Thoracic aorta (tissue), 2 donors: ENCODE data around the gene PHF14. TPM values are rescaled to one million over a fixed set of nuclear protein-coding genes. Genes with fewer than 3 reads are reported as not detected.

Experiments
- ATAC-seq: fragments of 150-250 bp; one replicate; pipeline ENCODE4 v1.8.0; 2017; ENCODE audit warnings: low read depth; ENCODE audit not compliant: insufficient number of reproducible peaks, low FRiP score
- DNase-seq: peaks from one replicate; pipeline ENCODE4 v3.0.0-alpha.2; 2020; ENCODE audit warnings: low spot score
- H3K27ac ChIP-seq, 2 donors: fragments of 200-600 bp; sonication (generic); 1 replicate in 1 of 2; 2 replicates in 1 of 2; pipeline ENCODE4 v1.5.1; 2016; ENCODE audit warnings: mild to moderate bottlenecking in 2 of 2, moderate library complexity in 2 of 2
- H3K27me3 ChIP-seq: fragments of 200-600 bp; sonication (generic); replicated peaks from 2 replicates; pipeline ENCODE4 v1.6.0; 2016; ENCODE audit warnings: mild to moderate bottlenecking; ENCODE audit not compliant: insufficient read depth
- H3K36me3 ChIP-seq: fragments of 200-600 bp; sonication (generic); one replicate; pipeline ENCODE4 v1.5.1; 2016
- H3K4me1 ChIP-seq, 2 donors: fragments of 200-600 bp; sonication (generic); 1 replicate in 1 of 2; 2 replicates in 1 of 2; pipeline versions ENCODE4 v1.5.1 to v1.6.0; 2016; ENCODE audit warnings: low read depth in 2 of 2, mild to moderate bottlenecking in 1 of 2; ENCODE audit not compliant: control insufficient read depth in 1 of 2
- H3K4me3 ChIP-seq: fragments of 200-600 bp; sonication (generic); 2 replicates; pipeline ENCODE4 v1.5.1; 2016; ENCODE audit warnings: mild to moderate bottlenecking
- H3K9me3 ChIP-seq: fragments of 200-600 bp; sonication (generic); 2 replicates; pipeline ENCODE4 v1.5.1; 2016
- total RNA-seq, 2 donors: library from RNA; depleted of rRNA; stranded (reverse); fragments of >200 nt; gene quantifications; one replicate each; pipeline versions ENCODE4 v1.1.0 to v1.2.3, GENCODE V29; 2016
- TF ChIP-seq, protein P1 (sequence below): fragments of 200-600 bp; sonication (generic); IDR thresholded peaks from one replicate; pipeline ENCODE4 v1.5.1; 2019; ENCODE audit warnings: antibody characterized with exemption

Gene PHF14
- total RNA-seq, 2 donors from 2014 or later: 26.5 to 46.1 TPM

DNA sequence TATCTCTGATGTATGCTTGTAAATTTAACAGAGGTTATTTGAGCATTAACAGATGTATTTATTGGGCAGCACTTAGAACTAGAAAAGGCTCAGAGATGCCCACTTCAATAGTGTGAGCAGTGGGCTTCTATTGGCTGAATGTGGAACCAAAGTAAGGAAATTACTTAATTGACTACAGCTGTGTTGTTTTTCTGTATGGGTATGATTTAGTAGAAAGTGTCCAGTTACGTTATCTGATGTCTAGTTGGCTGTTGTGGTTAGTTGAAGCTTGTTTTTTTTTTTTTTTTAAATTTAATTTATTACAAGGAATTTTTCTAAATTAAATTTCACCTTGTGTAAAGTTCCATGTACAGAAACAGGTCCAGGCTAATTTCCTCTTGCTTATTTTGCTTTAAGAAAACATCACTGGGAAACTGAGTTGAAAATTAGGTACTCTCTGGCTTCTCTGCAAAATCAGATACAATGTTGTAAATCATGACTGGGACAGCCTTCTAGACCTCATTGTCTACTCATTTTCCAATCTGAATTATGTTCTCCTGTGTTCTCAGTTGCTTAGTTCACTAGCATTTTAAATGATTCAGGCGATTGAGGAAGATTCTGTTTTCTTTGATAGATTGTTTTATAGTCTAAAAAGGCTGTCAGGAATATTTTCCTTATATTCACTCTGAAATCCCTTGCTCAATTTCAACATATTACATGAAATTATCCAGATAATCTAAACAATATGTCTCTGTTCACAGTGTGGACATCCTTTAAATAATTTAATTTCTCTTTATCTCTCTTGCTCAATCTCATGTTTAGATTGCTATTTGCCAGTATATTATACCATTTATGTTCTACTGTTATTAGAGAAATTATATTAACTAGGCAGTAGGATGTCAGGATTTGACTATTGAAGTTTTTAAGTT, 53.0 kb downstream of the PHF14 start:
- H3K4me1 ChIP-seq: no peaks in the 10 kb centered on the region
- H3K9me3 ChIP-seq: no peaks in the 10 kb centered on the region
- no peaks in the 10 kb centered on the region for H3K27me3 ChIP-seq
- no peak overlapping the region for H3K27ac ChIP-seq
- TF ChIP-seq, protein P1, sequence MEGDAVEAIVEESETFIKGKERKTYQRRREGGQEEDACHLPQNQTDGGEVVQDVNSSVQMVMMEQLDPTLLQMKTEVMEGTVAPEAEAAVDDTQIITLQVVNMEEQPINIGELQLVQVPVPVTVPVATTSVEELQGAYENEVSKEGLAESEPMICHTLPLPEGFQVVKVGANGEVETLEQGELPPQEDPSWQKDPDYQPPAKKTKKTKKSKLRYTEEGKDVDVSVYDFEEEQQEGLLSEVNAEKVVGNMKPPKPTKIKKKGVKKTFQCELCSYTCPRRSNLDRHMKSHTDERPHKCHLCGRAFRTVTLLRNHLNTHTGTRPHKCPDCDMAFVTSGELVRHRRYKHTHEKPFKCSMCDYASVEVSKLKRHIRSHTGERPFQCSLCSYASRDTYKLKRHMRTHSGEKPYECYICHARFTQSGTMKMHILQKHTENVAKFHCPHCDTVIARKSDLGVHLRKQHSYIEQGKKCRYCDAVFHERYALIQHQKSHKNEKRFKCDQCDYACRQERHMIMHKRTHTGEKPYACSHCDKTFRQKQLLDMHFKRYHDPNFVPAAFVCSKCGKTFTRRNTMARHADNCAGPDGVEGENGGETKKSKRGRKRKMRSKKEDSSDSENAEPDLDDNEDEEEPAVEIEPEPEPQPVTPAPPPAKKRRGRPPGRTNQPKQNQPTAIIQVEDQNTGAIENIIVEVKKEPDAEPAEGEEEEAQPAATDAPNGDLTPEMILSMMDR: no peak
- ATAC-seq (no peak), DNase-seq (no peak)
- peaks cover 17% of the 10 kb centered on the region for H3K36me3 ChIP-seq
- no peak overlapping the region for H3K4me3 ChIP-seq

DNA sequence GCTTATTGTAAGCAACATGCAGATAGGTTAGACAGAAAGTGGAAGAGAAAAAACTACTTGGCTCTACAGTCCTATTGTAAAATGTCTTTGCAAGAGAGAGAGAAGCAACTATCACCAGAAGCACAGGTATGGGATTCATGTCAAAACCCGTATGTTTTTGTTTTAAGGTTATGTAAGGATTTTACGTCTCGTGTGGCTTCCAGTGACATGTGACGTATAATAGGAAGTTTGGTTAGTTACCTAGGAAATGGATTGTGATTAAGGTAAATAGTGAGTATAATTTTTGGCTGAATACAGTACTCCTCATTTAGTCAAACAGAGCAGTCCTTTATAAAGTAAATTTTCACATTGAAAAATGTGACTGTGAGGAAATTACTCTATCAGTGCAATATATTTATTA, 62.0 kb downstream of the PHF14 start:
- TF ChIP-seq, protein P1: no peak

DNA sequence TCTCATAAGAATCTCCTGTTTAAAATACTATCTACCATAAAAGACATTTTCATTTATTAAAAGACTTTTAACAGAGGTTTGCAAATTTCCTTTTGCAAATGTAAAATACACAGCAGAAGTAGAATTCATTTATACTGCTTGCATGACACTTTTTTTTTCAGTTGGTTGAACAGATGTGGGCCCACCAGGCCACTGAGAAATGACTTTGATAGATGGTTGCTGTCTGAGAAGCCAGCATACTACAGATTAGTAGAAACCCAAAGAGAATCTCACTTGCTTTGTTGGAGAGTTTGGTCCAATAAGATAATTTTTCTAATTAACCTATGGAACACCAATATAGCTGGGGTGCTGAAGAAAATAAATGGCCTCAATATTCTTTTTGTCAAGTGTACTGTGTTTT, 66.3 kb downstream of the PHF14 start:
- TF ChIP-seq, protein P1: no peak
- Histone ChIP-seq H3K36me3 (peaks cover 4% of the 10 kb centered on the region), H3K9me3 (no peaks in the 10 kb centered on the region), H3K27me3 (no peaks in the 10 kb centered on the region), H3K4me3 (no peak overlapping the region), H3K27ac (no peak overlapping the region), H3K4me1 (no peaks in the 10 kb centered on the region)
- DNase-seq (no peak), ATAC-seq (no peak)

More for the DNA sequence above, 62.0 kb downstream of the PHF14 start:
- no peaks in the 10 kb centered on the region for H3K27me3 ChIP-seq
- no peak for DNase-seq
- no peaks in the 10 kb centered on the region for H3K4me1 ChIP-seq
- H3K4me3 ChIP-seq: no peak overlapping the region
- H3K36me3 ChIP-seq: peaks cover 4% of the 10 kb centered on the region
- H3K9me3 ChIP-seq: no peaks in the 10 kb centered on the region
- H3K27ac ChIP-seq: no peak overlapping the region
- no peak for ATAC-seq

DNA sequence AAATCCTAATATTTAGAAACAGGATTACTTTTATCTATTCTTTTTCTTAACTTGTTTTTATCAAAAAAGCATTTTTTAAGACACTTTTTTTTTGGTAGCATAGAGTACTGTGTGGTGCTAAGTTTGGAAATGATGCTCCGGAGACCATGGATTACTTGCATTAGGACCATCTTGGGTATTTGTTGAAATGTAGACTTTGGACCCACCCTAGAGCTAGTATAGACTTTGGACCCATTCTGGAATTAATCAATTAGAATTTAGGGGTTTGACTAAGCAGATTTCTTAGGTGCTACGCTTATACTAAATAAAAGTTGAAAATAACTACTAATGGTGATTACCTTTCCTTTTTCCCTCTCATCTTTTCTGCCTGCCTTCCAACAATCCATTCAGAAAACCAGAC, 80.4 kb downstream of the PHF14 start:
- H3K4me3 ChIP-seq: no peak overlapping the region
- H3K9me3 ChIP-seq: no peaks in the 10 kb centered on the region
- TF ChIP-seq, protein P1: no peak
- DNase-seq (no peak), ATAC-seq (no peak)
- no peaks in the 10 kb centered on the region for H3K27me3 ChIP-seq
- no peaks in the 10 kb centered on the region for H3K4me1 ChIP-seq
- H3K36me3 ChIP-seq: peaks cover 9% of the 10 kb centered on the region
- H3K27ac ChIP-seq: no peak overlapping the region

DNA sequence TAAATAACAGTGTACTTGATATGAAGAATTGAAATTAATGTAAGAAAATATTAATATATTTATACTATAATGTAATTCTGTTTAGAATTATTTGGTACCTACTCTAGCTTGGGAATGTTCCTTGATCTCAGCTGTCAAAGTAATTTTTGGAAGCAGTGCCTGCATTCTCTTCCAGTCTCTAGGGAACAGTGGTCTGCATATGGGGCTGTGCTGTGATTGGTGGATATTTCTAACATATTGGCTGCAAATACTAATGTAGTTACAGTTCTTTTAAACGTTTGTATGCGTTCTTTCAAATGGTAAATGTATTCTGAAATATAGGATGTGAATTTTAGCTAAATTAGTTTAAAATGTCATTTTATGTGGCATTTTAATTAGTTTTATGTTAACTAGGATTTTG, 87.2 kb downstream of the PHF14 start:
- ATAC-seq: no peak
- TF ChIP-seq, protein P1: no peak
- Histone ChIP-seq H3K4me3 (no peak overlapping the region), H3K27me3 (no peaks in the 10 kb centered on the region), H3K36me3 (peaks cover 10% of the 10 kb centered on the region), H3K4me1 (no peaks in the 10 kb centered on the region), H3K9me3 (no peaks in the 10 kb centered on the region), H3K27ac (no peak overlapping the region)
- no peak for DNase-seq
